Cardiac muscle cell (in vitro differentiated cells and primary cell): ENCODE results near the gene ANAPC16. TPM values are rescaled to one million over a fixed set of nuclear protein-coding genes. Genes with fewer than 3 reads are reported as not detected.
"Not testable (repeated sequence)": the region's sequence is repeated elsewhere in the genome, so short reads cannot be mapped to it uniquely, and the experiment has no call there.

ENCODE experiments used
- DNase-seq, 2 donors: peaks; one replicate each; pipeline versions ENCODE4 v3.0.0 to v3.0.0-alpha.2; 2010 to 2017; ENCODE audit warnings: low read depth in 1 of 2, low spot score in 1 of 2
- H3K27ac ChIP-seq: fragments of 200-600 bp; sonication (generic); 2 replicates; pipeline ENCODE4 v1.5.1; 2016
- H3K27me3 ChIP-seq: fragments of 200-600 bp; sonication (generic); 2 replicates; pipeline ENCODE4 v1.6.0; 2016; ENCODE audit warnings: control low read depth
- H3K36me3 ChIP-seq: fragments of 200-600 bp; sonication (generic); 2 replicates; pipeline ENCODE4 v1.5.1; 2016; ENCODE audit warnings: control low read depth
- H3K4me1 ChIP-seq: fragments of 200-600 bp; sonication (generic); 2 replicates; pipeline ENCODE4 v1.8.1; 2017; ENCODE audit warnings: low read depth, mild to moderate bottlenecking, mixed run types
- H3K4me3 ChIP-seq: fragments of 200-600 bp; sonication (generic); 2 replicates; pipeline ENCODE4 v1.5.1; 2016; ENCODE audit warnings: mild to moderate bottlenecking
- H3K9me3 ChIP-seq: fragments of 200-600 bp; sonication (generic); 2 replicates; pipeline ENCODE4 v1.5.1; 2017; ENCODE audit warnings: low read depth, mild to moderate bottlenecking, control low read depth
- polyA plus RNA-seq: library from polyadenylated mRNA; unstranded; fragments of >200 nt; fragmentation: Nextera tagmentation; extraction: Ambion mirVana; gene quantifications from 2 replicates; pipeline ENCODE4 v1.2.1, GENCODE V29; 2016
- total RNA-seq: library from RNA; depleted of rRNA; stranded (reverse); fragments of >200 nt; gene quantifications from 2 replicates; pipeline ENCODE4 v1.2.3, GENCODE V29; 2016
- TF ChIP-seq, protein P1 (sequence below): IDR thresholded peaks from 2 replicates; pipeline ENCODE4 v1.5.1; 2012; ENCODE audit warnings: low read depth, mild to moderate bottlenecking, low read length

Gene ANAPC16
- total and polyA plus RNA-seq, 2 experiments from 2014 or later = 92.2 to 283 TPM

DNA sequence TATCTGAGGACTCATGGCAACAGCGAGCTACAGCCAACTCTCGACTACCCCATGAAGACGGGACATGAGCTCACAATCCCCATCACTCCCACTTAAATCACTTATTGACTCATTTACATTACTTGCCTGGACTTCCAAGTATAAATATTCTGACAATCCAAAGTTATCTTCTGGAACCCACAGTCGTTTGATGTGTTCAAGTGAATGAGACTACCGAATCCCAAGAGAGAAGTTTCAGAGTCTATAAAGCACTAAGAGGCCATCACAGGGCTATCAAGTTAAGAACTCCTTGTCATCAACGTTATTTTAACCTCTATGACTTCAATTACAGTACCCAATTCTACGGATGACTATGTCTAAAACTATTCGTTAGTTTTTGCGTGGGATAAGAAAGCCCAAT, 11.5 kb upstream of the ANAPC16 start:
- TF ChIP-seq, protein P1, sequence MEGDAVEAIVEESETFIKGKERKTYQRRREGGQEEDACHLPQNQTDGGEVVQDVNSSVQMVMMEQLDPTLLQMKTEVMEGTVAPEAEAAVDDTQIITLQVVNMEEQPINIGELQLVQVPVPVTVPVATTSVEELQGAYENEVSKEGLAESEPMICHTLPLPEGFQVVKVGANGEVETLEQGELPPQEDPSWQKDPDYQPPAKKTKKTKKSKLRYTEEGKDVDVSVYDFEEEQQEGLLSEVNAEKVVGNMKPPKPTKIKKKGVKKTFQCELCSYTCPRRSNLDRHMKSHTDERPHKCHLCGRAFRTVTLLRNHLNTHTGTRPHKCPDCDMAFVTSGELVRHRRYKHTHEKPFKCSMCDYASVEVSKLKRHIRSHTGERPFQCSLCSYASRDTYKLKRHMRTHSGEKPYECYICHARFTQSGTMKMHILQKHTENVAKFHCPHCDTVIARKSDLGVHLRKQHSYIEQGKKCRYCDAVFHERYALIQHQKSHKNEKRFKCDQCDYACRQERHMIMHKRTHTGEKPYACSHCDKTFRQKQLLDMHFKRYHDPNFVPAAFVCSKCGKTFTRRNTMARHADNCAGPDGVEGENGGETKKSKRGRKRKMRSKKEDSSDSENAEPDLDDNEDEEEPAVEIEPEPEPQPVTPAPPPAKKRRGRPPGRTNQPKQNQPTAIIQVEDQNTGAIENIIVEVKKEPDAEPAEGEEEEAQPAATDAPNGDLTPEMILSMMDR = no peak

DNA sequence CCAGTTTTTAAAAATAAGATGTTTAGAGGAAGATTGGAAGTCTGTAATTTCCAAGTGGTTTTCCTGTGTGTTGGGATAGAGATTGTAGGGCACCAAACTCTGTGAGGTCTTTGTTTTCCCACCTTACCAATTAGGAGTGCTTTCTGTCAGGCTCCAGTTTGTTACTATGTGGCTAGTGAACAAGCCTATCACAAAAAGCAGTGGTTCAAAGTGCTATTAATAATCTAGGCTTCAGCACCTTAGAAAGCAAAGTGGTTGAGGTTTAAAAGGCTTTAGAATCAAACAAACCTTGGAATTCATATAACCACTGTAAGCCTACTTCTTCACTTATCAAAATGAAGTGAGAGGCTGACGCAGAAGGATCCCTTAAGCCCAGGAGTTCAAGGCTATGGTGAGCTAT, 11.1 kb upstream of the ANAPC16 start:
- Histone ChIP-seq H3K36me3 (peaks cover 8% of the 10 kb centered on the region), H3K4me1 (peaks cover 9% of the 10 kb centered on the region), H3K9me3 (no peaks in the 10 kb centered on the region), H3K4me3 (no peak overlapping the region), H3K27me3 (no peaks in the 10 kb centered on the region), H3K27ac (peak overlapping the region; percentile 73)
- TF ChIP-seq, protein P1 = no peak
- peak in 1 of 2 donors; percentile 46 for DNase-seq

More for the DNA sequence above, 11.5 kb upstream of the ANAPC16 start:
- peak in 1 of 2 donors; percentile 4 for DNase-seq
- H3K36me3 ChIP-seq = peaks cover 8% of the 10 kb centered on the region
- peak overlapping the region; percentile 73 for H3K27ac ChIP-seq
- peaks cover 9% of the 10 kb centered on the region for H3K4me1 ChIP-seq
- H3K9me3 ChIP-seq = no peaks in the 10 kb centered on the region
- H3K27me3 ChIP-seq = no peaks in the 10 kb centered on the region
- H3K4me3 ChIP-seq = no peak overlapping the region

DNA sequence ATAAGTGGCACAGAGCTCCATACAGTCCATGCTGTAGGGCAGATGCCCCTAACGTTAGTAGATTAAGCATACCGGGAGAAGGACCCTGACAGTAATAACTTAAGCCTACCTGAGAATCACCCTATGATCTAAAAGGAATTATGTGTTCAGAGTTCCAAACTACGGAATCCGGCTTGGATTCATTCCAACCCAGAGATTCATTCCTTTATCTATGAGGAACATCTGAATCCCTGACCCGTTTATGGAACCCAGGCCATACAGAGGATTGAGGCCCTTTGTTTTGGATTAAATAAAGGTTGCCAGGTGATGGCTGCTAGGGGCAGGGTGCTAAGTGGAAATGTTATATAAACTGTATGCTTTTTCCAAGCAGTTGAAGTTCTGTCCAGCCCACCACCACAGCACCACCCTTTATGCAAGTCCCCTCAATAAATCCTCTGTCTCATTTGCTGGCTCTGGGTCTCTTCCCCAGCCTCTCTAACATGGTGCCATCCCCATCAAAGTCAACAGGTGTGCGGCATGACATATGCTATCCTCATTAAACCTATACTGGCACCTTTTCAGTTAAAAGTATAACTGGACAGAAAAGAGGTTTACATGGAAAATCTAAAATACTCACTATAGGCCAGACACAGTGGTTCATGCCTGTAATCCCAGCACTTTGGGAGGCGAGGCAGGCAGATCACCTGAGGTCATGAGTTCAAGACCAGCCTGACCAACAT, 9.1 kb upstream of the ANAPC16 start:
- Histone ChIP-seq H3K27me3 (no peaks in the 10 kb centered on the region), H3K4me1 (peaks cover 9% of the 10 kb centered on the region), H3K27ac (no peak overlapping the region), H3K4me3 (no peak overlapping the region), H3K36me3 (peaks cover 15% of the 10 kb centered on the region), H3K9me3 (no peaks in the 10 kb centered on the region)
- no peak for DNase-seq
- TF ChIP-seq, protein P1 = no peak

DNA sequence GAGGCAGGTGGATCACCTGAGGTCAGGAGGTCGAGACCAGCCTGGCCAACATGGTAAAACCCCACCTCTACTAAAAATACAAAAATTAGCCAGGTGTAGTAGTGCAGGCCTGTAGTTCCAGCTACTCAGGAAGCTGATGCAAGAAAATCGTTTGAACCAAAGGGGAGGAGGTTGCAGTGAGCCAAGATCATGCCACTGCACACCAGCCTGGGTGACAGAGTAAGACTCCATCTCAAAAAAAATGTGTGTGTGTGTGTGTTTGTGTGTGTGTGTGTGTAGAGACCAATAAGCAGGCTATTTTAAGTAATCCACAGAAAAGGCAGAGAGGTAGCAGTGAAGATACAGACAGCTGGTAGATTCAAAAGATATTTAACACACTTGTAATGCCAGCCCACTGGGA, 7.3 kb upstream of the ANAPC16 start:
- H3K4me3 ChIP-seq, H3K4me1 ChIP-seq, H3K9me3 ChIP-seq, H3K27ac ChIP-seq, H3K27me3 ChIP-seq, DNase-seq: not testable (repeated sequence)
- peaks cover 10% of the 10 kb centered on the region for H3K36me3 ChIP-seq

DNA sequence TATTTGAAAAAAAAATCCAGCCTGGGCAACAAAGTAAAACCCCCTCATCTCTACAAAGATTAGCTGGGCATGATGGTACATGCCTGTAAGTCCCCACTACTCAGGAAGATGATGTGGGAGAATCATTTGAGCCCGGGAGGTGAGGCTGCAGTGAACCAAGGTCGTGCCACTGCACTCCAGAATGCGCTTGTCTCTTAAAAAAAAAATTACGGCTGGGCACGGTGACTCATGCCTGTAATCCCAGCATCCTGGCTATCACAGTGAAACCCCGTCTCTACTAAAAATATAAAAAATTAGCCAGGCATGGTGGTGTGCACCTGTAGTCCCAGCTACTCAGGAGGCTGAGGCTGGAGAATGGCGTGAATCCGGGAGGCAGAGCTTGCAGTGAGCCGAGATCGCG, 4.4 kb upstream of the ANAPC16 start:
- H3K9me3 ChIP-seq, H3K4me3 ChIP-seq, H3K27me3 ChIP-seq, DNase-seq, H3K27ac ChIP-seq, H3K4me1 ChIP-seq: not testable (repeated sequence)
- H3K36me3 ChIP-seq = peaks cover 10% of the 10 kb centered on the region

DNA sequence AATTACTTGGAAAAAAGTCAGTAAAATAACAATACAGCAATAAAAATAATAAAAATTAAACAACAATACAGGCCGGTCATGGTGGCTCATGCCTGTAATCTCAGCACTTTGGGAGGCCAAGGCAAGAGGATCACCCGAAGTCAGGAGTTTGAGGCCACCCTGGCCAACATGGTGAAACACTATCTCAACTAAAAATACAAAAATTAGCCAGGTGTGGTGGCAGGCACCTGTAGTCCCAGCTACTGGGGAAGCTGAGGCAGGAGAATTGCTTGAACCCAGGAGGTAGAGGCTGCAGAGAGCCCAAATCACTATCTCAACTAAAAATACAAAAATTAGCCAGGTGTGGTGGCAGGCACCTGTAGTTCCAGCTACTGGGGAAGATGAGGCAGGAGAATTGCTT, 4.0 kb upstream of the ANAPC16 start:
- not testable (repeated sequence) for H3K27me3 ChIP-seq, H3K9me3 ChIP-seq, H3K27ac ChIP-seq, DNase-seq, H3K4me3 ChIP-seq
- peaks cover 10% of the 10 kb centered on the region for H3K36me3 ChIP-seq
- H3K4me1 ChIP-seq = peaks cover 10% of the 10 kb centered on the region

DNA sequence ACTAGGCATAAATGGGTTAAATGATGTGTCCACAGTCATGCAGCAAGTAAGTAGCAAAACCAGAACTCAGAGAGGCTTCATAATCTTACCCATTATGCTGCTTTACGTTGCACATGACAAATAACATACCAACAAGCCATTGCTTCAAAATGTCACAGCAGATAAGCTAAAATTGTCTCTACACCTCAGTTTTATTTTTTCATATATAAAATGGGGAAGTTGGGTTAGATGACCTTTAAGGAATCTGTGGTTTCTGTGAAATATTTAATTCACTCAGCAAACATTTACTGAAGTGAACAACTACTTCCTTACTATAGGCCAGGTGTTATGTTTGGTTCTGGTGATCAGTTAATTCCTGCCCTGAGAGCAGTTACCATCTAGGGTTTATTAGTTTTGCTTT, 2.5 kb downstream of the ANAPC16 start:
- H3K4me1 ChIP-seq = peaks cover 22% of the 10 kb centered on the region
- peak overlapping the region; percentile 36 for H3K27ac ChIP-seq
- H3K4me3 ChIP-seq = no peak overlapping the region
- H3K27me3 ChIP-seq = no peaks in the 10 kb centered on the region
- no peaks in the 10 kb centered on the region for H3K9me3 ChIP-seq
- DNase-seq = no peak
- TF ChIP-seq, protein P1 = no peak
- H3K36me3 ChIP-seq = peaks cover 5% of the 10 kb centered on the region
